ENCODE measurements around the gene ANKRD13D.
A peak's percentile ranks its signal among the peaks of the same experiment; 100 is the strongest.

ANKRD13D gene

DNA sequence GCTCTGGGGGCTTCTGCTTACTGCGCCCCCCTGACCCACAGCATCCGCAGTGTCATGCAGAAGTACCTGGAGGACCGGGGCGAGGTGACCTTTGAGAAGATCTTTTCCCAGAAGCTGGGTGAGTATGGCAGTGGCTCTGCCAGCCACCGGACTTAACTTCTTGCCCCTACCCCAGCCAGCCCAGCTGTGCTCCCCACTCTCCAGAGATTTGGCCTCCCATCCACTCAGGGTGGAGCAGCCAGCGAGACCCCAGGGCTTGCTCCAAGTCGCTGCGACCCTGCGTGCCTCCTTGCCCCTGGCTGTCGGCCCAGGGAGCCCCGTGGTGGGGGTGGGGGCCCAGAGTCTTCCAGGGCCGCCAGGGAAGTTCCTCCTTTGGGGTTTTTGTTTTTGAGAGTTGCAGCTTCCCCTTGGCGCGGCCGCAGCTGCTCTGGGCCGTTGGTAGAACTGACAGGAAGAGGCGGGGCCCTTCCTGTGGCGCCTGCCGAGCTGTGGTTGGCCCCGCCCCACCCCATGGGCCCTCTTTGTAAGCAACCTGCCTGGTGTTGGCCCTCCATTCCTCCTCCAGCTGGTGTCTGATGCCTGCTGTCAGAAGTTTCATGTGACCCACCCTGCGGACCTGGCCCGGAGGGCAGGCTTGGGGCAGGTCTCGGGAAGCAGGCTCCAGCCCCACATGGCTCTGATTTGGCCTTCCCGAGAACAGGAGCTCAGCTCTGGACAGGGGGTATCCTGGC is 11.7 kb upstream of the ANKRD13D start:
- Mint-ChIP-seq H3K9me3 (no peaks in the 10 kb centered on the region), H3K4me3 (peak overlapping the region; percentile 98), H3K27ac (peak overlapping the region; percentile 97), H3K4me1 (peaks cover 82% of the 10 kb centered on the region), H3K36me3 (peaks cover 99% of the 10 kb centered on the region)
- DNase-seq (ENCODE audit: low spot score in 2 of 2) (peak; percentile 65 to 90), ATAC-seq (peak; percentile 91)

DNA sequence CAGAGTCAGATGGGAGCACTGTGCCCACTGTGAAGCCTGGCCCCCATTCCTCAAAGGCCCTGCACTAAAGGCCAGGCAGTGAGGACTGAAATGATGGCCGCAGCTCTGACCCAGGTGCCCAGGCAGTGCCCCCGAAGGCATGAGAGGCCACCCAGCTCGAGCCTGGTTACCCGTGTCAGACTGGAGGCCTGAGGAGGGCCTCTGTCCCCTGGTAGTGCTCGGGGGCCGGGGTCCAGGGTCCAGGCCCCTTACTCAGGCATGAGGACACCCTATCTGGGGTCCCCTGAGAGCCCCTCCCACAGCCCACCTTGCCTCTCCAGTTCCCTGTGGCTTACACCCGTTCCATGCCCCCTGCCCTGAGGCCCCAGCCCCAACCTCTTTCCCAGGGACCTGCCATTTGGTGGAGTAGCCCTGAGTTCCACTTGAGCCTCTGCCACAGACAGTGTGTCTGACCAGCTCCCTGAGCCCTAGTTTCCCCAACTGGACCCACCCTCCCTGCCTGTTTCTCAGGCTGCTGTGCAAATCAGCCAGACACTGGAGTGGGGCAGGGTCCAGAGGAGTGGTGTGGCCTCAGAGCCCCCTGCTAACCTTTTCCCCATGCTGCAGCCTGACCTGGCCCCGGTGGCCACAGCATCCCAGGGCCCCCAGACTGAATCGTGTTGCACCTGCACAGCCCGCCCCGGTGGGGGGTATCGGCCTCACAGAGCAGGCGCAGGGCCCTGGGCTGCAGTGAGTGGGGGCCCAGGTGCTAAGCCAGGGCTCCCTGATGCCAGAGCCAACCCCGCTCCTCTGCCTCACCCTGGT is 10.8 kb upstream of the ANKRD13D start:
- no peak for ATAC-seq
- no peaks in the 10 kb centered on the region for H3K9me3 Mint-ChIP-seq
- H3K36me3 Mint-ChIP-seq = peaks cover 99% of the 10 kb centered on the region
- DNase-seq (ENCODE audit: low spot score in 2 of 2) = no peak
- peak overlapping the region; percentile 98 for H3K4me3 Mint-ChIP-seq
- peak overlapping the region; percentile 97 for H3K27ac Mint-ChIP-seq
- H3K4me1 Mint-ChIP-seq = peaks cover 79% of the 10 kb centered on the region

DNA sequence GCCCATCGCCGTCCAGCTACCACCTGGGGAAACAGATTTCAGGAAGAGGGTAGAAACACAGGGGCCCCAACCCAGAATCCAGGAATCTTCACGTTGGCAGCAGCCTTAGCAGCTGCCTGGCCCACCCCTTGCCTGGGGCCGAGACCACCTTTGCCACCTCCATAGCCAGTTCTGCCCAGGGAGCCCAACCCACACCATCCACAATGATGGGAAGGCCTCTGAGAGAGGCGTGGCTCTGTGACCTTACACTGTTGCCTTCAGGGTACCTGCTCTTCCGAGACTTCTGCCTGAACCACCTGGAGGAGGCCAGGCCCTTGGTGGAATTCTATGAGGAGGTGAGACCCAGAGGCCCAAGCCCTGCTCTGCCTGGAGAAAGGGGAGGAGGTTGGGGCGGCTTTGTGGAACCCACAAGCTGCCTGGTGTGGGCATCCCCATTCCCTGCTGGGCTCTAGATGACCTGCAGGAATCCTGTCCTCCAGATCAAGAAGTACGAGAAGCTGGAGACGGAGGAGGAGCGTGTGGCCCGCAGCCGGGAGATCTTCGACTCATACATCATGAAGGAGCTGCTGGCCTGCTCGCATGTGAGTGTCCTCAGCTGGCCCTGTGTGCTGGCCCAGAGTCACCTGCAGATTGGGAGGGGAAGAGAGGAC is 10.0 kb upstream of the ANKRD13D start:
- DNase-seq (ENCODE audit: low spot score in 2 of 2) (no peak), ATAC-seq (no peak)
- H3K36me3 Mint-ChIP-seq = peaks cover 99% of the 10 kb centered on the region
- H3K4me1 Mint-ChIP-seq = peaks cover 75% of the 10 kb centered on the region
- peak overlapping the region; percentile 98 for H3K4me3 Mint-ChIP-seq
- H3K27ac Mint-ChIP-seq = peak overlapping the region; percentile 97
- no peaks in the 10 kb centered on the region for H3K9me3 Mint-ChIP-seq

DNA sequence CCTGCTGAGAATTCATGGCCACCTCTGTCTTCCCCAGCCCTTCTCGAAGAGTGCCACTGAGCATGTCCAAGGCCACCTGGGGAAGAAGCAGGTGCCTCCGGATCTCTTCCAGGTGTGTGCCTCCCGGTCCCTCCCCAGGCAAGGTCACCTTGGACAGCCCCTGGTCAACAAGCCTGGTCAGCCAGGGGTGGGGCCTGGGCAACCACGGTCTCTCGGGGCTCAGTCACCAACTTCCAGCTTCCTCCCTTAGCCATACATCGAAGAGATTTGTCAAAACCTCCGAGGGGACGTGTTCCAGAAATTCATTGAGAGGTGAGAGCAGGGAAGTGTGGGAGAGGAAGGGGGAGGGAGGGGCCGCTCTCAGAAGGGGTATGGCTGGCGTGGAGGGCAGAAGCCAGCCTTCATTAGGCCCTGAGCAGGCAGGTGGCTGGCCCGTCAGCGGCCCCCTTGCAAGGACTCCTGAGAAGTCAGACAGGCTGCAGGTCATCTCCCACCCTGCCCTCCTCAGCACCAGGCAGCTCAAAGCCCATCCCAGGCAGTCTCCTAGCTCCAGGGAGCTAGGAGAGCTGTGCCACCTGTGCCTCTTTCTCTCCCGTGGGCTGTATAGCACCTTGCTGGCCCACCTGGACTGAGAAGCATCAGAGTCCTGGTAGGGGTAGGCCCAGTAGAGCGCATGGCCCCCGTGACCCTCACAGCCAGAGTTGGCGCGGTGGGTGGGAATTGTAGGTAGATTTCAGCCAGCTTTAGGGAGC is 9.3 kb upstream of the ANKRD13D start:
- peak overlapping the region; percentile 98 for H3K4me3 Mint-ChIP-seq

DNA sequence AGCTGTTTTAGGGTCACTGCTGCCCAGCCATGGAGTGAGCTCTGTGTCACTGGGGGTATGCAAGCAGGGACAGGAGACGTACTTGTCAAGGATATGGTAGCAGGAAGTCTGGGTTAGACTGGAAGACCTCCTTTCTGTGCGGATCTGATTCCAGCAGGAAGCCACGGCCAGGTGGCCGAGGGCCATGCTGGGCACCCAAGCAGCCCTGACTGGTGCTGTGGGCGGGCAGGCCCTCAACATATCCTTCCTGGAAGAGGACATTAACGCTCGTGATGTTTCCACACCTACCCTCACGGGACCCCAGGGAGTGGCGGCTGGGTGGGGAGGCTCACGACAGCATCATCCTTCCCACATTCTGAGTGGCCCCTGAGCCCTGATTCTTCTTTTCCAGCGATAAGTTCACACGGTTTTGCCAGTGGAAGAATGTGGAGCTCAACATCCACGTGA is 8.7 kb upstream of the ANKRD13D start:
- H3K4me3 Mint-ChIP-seq = no peak overlapping the region
- no peak for DNase-seq (ENCODE audit: low spot score in 2 of 2)
- H3K36me3 Mint-ChIP-seq = peaks cover 100% of the 10 kb centered on the region
- peaks cover 74% of the 10 kb centered on the region for H3K4me1 Mint-ChIP-seq
- no peak for ATAC-seq
- H3K9me3 Mint-ChIP-seq = no peaks in the 10 kb centered on the region
- H3K27ac Mint-ChIP-seq = peak overlapping the region; percentile 97

More for the DNA sequence above, 9.3 kb upstream of the ANKRD13D start:
- Mint-ChIP-seq H3K36me3 (peaks cover 99% of the 10 kb centered on the region), H3K4me1 (peaks cover 73% of the 10 kb centered on the region), H3K27ac (peak overlapping the region; percentile 97), H3K9me3 (no peaks in the 10 kb centered on the region)
- no peak for DNase-seq (ENCODE audit: low spot score in 2 of 2)
- ATAC-seq = no peak

DNA sequence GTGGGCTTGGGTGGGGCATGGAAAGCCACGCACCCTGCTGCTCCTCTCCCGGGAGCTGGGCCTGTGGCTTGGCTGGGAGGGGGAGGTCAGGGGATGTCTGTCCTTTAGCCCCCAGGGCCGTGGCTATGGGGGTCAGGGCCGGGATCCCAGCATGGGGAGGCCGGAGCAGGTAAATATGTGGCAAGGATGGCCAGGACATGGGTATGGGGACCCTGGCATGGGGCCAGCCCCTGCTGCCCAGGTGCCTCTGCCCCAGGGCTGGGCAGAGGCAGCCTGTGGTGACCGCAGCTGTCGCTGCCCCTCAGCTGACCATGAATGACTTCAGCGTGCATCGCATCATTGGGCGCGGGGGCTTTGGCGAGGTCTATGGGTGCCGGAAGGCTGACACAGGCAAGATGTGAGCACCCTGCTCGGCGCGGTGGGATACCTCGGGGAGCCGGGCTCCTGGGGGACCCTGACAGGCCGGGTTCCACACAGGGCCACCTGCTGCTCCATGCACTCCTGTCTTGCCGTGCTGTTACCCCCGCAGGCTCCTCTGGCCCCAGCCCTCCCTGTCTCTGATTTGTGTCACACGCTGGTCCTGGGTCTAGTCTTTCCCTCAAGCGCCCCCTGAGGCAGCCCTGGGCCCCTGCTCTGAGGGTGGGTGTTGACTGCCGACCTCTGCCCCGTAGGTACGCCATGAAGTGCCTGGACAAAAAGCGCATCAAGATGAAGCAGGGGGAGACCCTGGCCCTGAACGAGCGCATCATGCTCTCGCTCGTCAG is 8.1 kb upstream of the ANKRD13D start:
- DNase-seq (ENCODE audit: low spot score in 2 of 2) (no peak), ATAC-seq (no peak)
- Mint-ChIP-seq H3K4me3 (no peak overlapping the region), H3K9me3 (no peaks in the 10 kb centered on the region), H3K4me1 (peaks cover 72% of the 10 kb centered on the region), H3K27ac (peak overlapping the region; percentile 97), H3K36me3 (peaks cover 100% of the 10 kb centered on the region)

DNA sequence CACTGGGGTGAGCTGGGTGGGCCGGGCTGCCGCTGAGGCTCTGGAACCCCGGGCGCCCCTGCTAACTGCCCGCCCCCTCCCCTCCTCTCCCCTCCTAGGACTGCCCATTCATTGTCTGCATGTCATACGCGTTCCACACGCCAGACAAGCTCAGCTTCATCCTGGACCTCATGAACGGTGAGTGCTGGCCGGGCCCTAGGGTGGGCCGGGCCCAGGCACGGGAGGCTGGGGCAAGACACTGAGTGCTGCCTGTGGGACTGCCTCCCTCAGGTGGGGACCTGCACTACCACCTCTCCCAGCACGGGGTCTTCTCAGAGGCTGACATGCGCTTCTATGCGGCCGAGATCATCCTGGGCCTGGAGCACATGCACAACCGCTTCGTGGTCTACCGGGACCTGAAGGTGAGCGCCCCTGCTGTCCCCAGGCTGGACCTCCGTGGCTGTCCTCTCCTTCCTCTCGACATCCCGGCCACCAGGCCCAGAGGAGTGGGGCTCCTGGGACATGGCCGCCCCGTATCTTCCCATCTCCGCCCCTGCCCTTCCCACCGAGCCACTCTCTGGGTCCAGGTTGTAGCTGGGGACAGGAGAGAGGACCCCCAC is 7.5 kb upstream of the ANKRD13D start:
- Mint-ChIP-seq H3K4me1 (peaks cover 72% of the 10 kb centered on the region), H3K36me3 (peaks cover 100% of the 10 kb centered on the region), H3K27ac (peak overlapping the region; percentile 72), H3K9me3 (no peaks in the 10 kb centered on the region), H3K4me3 (no peak overlapping the region)
- ATAC-seq (no peak), DNase-seq (ENCODE audit: low spot score in 2 of 2) (no peak)

DNA sequence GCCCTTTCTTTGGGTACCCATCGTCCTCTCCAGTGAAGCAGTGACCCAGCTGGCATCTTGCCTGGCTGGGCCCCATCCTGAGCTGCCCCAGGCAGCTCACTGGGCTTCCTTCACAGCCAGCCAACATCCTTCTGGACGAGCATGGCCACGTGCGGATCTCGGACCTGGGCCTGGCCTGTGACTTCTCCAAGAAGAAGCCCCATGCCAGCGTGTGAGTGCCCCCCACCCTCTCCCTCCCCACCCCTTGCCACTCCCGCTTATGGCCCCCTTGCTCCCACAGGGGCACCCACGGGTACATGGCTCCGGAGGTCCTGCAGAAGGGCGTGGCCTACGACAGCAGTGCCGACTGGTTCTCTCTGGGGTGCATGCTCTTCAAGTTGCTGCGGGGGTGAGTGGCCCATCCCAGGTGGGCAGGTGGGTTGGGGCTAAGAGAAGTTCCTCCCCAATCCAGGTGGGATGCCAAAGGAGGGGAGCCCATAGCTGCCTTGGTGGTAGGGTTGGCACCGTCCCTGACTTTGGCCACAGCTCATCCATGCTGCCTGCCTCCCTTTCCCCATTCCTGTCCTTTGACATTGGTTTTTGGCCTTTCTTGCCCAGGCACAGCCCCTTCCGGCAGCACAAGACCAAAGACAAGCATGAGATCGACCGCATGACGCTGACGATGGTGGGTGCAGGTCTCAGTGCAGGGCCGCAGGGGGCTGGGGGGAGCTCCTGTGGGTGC is 6.8 kb upstream of the ANKRD13D start:
- H3K27ac Mint-ChIP-seq = peak overlapping the region; percentile 72
- no peak for DNase-seq (ENCODE audit: low spot score in 2 of 2)
- no peaks in the 10 kb centered on the region for H3K9me3 Mint-ChIP-seq
- peaks cover 100% of the 10 kb centered on the region for H3K36me3 Mint-ChIP-seq
- no peak for ATAC-seq
- H3K4me1 Mint-ChIP-seq = peaks cover 72% of the 10 kb centered on the region
- H3K4me3 Mint-ChIP-seq = no peak overlapping the region

DNA sequence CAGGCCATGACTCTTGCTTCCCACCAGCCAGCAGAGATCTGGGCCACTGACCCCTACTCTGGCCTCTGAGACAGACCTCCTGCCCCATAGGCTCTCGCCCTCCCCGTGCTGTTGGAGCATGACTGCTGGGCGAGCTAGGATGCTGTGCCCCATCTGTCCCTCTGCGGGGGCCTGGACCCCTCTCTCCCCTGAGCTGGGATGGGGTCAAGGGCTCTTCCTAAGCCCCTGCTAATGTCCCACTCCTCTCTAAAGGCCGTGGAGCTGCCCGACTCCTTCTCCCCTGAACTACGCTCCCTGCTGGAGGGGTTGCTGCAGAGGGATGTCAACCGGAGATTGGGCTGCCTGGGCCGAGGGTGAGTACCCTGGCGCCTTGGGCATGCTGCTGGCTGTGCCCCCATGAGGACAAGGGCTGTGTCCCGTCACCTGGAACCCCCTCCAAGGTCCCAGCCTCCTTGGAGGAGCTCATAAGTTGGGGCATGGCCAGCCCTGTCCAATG is 6.2 kb upstream of the ANKRD13D start:
- Mint-ChIP-seq H3K9me3 (no peaks in the 10 kb centered on the region), H3K4me3 (no peak overlapping the region), H3K4me1 (peaks cover 72% of the 10 kb centered on the region), H3K36me3 (peaks cover 100% of the 10 kb centered on the region), H3K27ac (peak overlapping the region; percentile 72)
- DNase-seq (ENCODE audit: low spot score in 2 of 2) (no peak), ATAC-seq (no peak)

DNA sequence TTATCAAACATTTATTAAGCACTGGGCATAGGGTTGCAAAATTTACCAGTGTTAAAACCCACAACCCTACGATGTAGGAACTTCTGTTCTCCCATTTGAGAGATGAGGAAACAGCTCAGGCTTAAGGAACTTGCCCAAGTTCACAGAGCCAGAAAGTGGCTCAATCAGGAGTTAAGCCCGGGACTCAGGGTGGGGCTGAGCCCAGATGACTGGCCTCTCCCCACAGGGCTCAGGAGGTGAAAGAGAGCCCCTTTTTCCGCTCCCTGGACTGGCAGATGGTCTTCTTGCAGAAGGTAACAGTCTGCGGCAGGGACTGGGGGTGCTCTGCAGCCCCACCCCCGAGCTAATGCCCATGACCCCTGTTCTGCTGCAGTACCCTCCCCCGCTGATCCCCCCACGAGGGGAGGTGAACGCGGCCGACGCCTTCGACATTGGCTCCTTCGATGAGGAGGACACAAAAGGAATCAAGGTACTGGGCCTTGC is 5.6 kb upstream of the ANKRD13D start:
- H3K9me3 Mint-ChIP-seq = no peaks in the 10 kb centered on the region
- no peak for ATAC-seq

DNA sequence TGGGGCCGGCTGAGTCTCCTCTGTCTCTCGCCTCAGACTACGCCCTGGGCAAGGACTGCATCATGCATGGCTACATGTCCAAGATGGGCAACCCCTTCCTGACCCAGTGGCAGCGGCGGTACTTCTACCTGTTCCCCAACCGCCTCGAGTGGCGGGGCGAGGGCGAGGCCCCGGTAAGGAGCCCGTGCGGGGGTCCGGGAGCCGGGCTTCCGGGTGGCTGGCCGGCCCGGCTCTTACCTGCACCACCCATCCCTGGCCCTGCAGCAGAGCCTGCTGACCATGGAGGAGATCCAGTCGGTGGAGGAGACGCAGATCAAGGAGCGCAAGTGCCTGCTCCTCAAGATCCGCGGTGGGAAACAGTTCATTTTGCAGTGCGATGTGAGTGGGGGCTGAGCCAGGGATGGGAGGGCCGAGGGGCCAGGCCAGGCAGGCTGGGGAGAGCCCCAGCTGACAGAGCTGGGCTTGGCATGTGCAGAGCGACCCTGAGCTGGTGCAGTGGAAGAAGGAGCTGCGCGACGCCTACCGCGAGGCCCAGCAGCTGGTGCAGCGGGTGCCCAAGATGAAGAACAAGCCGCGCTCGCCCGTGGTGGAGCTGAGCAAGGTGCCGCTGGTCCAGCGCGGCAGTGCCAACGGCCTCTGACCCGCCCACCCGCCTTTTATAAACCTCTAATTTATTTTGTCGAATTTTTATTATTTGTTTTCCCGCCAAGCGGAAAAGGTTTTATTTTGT is 4.1 kb upstream of the ANKRD13D start:
- no peaks in the 10 kb centered on the region for H3K9me3 Mint-ChIP-seq
- H3K27ac Mint-ChIP-seq = peak overlapping the region; percentile 96
- H3K4me3 Mint-ChIP-seq = no peak overlapping the region
- peaks cover 62% of the 10 kb centered on the region for H3K4me1 Mint-ChIP-seq
- DNase-seq (ENCODE audit: low spot score in 2 of 2) (no peak), ATAC-seq (no peak)
- peaks cover 96% of the 10 kb centered on the region for H3K36me3 Mint-ChIP-seq

More for the DNA sequence above, 5.6 kb upstream of the ANKRD13D start:
- peak overlapping the region; percentile 72 for H3K27ac Mint-ChIP-seq
- H3K36me3 Mint-ChIP-seq = peaks cover 100% of the 10 kb centered on the region
- DNase-seq (ENCODE audit: low spot score in 2 of 2) = no peak
- no peak overlapping the region for H3K4me3 Mint-ChIP-seq
- H3K4me1 Mint-ChIP-seq = peaks cover 72% of the 10 kb centered on the region

DNA sequence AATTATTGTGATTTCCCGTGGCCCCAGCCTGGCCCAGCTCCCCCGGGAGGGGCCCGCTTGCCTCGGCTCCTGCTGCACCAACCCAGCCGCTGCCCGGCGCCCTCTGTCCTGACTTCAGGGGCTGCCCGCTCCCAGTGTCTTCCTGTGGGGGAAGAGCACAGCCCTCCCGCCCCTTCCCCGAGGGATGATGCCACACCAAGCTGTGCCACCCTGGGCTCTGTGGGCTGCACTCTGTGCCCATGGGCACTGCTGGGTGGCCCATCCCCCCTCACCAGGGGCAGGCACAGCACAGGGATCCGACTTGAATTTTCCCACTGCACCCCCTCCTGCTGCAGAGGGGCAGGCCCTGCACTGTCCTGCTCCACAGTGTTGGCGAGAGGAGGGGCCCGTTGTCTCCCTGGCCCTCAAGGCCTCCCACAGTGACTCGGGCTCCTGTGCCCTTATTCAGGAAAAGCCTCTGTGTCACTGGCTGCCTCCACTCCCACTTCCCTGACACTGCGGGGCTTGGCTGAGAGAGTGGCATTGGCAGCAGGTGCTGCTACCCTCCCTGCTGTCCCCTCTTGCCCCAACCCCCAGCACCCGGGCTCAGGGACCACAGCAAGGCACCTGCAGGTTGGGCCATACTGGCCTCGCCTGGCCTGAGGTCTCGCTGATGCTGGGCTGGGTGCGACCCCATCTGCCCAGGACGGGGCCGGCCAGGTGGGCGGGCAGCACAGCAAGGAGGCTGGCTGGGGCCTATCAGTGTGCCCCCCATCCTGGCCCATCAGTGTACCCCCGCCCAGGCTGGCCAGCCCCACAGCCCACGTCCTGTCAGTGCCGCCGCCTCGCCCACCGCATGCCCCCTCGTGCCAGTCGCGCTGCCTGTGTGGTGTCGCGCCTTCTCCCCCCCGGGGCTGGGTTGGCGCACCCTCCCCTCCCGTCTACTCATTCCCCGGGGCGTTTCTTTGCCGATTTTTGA is 3.3 kb upstream of the ANKRD13D start:
- Mint-ChIP-seq H3K4me1 (peaks cover 66% of the 10 kb centered on the region), H3K9me3 (no peaks in the 10 kb centered on the region), H3K27ac (peak overlapping the region; percentile 96), H3K4me3 (peak overlapping the region; percentile 75), H3K36me3 (peaks cover 96% of the 10 kb centered on the region)
- DNase-seq (ENCODE audit: low spot score in 2 of 2) (no peak), ATAC-seq (no peak)
